GM18499 (cell line): ENCODE results near the gene PCDHGB2.

ENCODE experiments used
- ATAC-seq: cut with Tn5 transposase; IDR thresholded peaks from one replicate; pipeline ENCODE4 v1.9.1; 2021; ENCODE audit warnings: moderate number of reproducible peaks; ENCODE audit not compliant: insufficient read depth, unreplicated experiment

The PCDHGB2 gene

GRCh38 chr5:141409598-141410306, 50.0 kb downstream of the PCDHGB2 start:
- no peak for ATAC-seq

GRCh38 chr5:141411575-141411974, 51.8 kb downstream of the PCDHGB2 start:
- no peak for ATAC-seq
